H1 (cell line): ENCODE measurements around the gene RASA1. TPM values are rescaled to one million over a fixed set of nuclear protein-coding genes. Genes with fewer than 3 reads are reported as not detected.

Source experiments
- CTCF ChIA-PET: fragments of 300-600 bp; sonication (Branson Sonifier 250); formaldehyde crosslinking; loops from one replicate; lab custom pipeline; 2021; ENCODE audit not compliant: partially characterized antibody; lab: Charles Lee
- POLR2A ChIA-PET: fragments of 300-600 bp; sonication (Branson Sonifier 250); formaldehyde crosslinking; loops from one replicate; lab custom pipeline; 2021; ENCODE audit warnings: inconsistent platforms; ENCODE audit not compliant: partially characterized antibody; lab: Charles Lee
- DNase-seq, 2 experiments: peaks; one replicate each; pipeline versions ENCODE4 v3.0.0 to v3.0.0-alpha.2; 2010 to 2022; ENCODE audit warnings: low spot score in 2 of 2, low read depth in 1 of 2, mixed read lengths in 1 of 2
- FAIRE-seq: peaks from 2 replicates; lab custom pipeline; 2011; peaks lifted over from hg19 to GRCh38; lab: Jason Lieb, UNC
- H2AFZ ChIP-seq: 2 replicates; pipeline ENCODE4 v1.8.1; 2012; ENCODE audit warnings: low read length, inconsistent platforms
- H2AK5ac ChIP-seq: 2 replicates; pipeline ENCODE4 v1.6.1; 2013; ENCODE audit warnings: low read depth, low read length
- H2BK120ac ChIP-seq: replicated peaks from 2 replicates; pipeline ENCODE3; 2013; ENCODE audit warnings: low read depth, low read length, inconsistent platforms
- H2BK12ac ChIP-seq: 2 replicates; pipeline ENCODE4 v1.6.1; 2013; ENCODE audit warnings: low read depth, low read length
- H2BK15ac ChIP-seq: 2 replicates; pipeline ENCODE4 v1.6.1; 2013; ENCODE audit warnings: low read length
- H2BK20ac ChIP-seq: 2 replicates; pipeline ENCODE4 v1.6.1; 2013; ENCODE audit warnings: low read length
- H2BK5ac ChIP-seq: 2 replicates; pipeline ENCODE4 v1.6.1; 2013; ENCODE audit warnings: low read depth, low read length
- H3K14ac ChIP-seq: 2 replicates; pipeline ENCODE4 v1.6.1; 2013; ENCODE audit warnings: inconsistent platforms; ENCODE audit not compliant: insufficient read length
- H3K18ac ChIP-seq: 2 replicates; pipeline ENCODE4 v1.6.1; 2013; ENCODE audit warnings: low read length; ENCODE audit errors: extremely low read depth
- H3K23ac ChIP-seq: 2 replicates; pipeline ENCODE4 v1.6.1; 2013; ENCODE audit warnings: inconsistent platforms; ENCODE audit not compliant: insufficient read length
- H3K23me2 ChIP-seq: 2 replicates; pipeline ENCODE4 v1.6.1; 2013; ENCODE audit warnings: low read depth, low read length
- H3K27ac ChIP-seq: 2 replicates; pipeline ENCODE4 v1.6.1; 2011; ENCODE audit warnings: low read depth, low read length, inconsistent platforms
- H3K27me3 ChIP-seq, 4 experiments: replicated peaks in 1 of 4; 1 replicate in 1 of 4; 2 replicates in 3 of 4; pipeline versions ENCODE4 v1.6.1 to v1.8.1; 2011 to 2013; ENCODE audit warnings: low read length in 3 of 4, mild to moderate bottlenecking in 3 of 4, inconsistent platforms in 2 of 4, mixed read lengths in 2 of 4, moderate library complexity in 1 of 4; ENCODE audit not compliant: control insufficient read depth in 3 of 4, insufficient read depth in 3 of 4; ENCODE audit errors: extremely low read depth in 1 of 4
- H3K36me3 ChIP-seq, 4 experiments: 2 replicates each; pipeline versions ENCODE4 v1.6.1 to v1.8.1; 2011 to 2013; ENCODE audit warnings: mild to moderate bottlenecking in 4 of 4, low read length in 3 of 4, moderate library complexity in 2 of 4, control low read depth in 1 of 4, inconsistent platforms in 1 of 4; ENCODE audit not compliant: insufficient read depth in 4 of 4, control insufficient read depth in 2 of 4
- H3K4ac ChIP-seq: replicated peaks from 2 replicates; pipeline ENCODE3; 2013; ENCODE audit warnings: low read length, low read depth, mixed read lengths, inconsistent platforms; ENCODE audit not compliant: insufficient read length
- H3K4me1 ChIP-seq, 4 experiments: replicated peaks in 1 of 4; 1 replicate in 1 of 4; 2 replicates in 3 of 4; pipeline versions ENCODE4 v1.6.1 to v1.8.1; 2011 to 2013; ENCODE audit warnings: low read length in 3 of 4, inconsistent platforms in 2 of 4, mixed read lengths in 1 of 4; ENCODE audit not compliant: insufficient read depth in 4 of 4, control insufficient read depth in 3 of 4
- H3K4me2 ChIP-seq, 2 experiments: 2 replicates each; pipeline versions ENCODE4 v1.6.1 to v1.8.1; 2011 to 2013; ENCODE audit warnings: low read depth in 2 of 2, low read length in 2 of 2, control low read depth in 1 of 2, inconsistent platforms in 1 of 2, mild to moderate bottlenecking in 1 of 2; ENCODE audit not compliant: insufficient read depth in 1 of 2
- H3K4me3 ChIP-seq, 4 experiments: fragments of 200-600, 300-600 bp in 1 of 4; sonication (generic), shearing (Covaris generic), sonication (Bioruptor Twin) in 1 of 4; 2 replicates each; pipeline versions ENCODE4 v1.5.1 to v1.8.1; 2011 to 2016; ENCODE audit warnings: low read length in 4 of 4, low read depth in 3 of 4, control low read depth in 2 of 4, inconsistent platforms in 2 of 4, mild to moderate bottlenecking in 2 of 4, mixed read lengths in 1 of 4, moderate library complexity in 1 of 4; ENCODE audit not compliant: insufficient read depth in 2 of 4; ENCODE audit errors: extremely low read depth in 1 of 4
- H3K56ac ChIP-seq: replicated peaks from 2 replicates; pipeline ENCODE3; 2013; ENCODE audit warnings: low read depth, mild to moderate bottlenecking, mixed read lengths, low read length, inconsistent platforms; ENCODE audit not compliant: insufficient read length
- H3K79me1 ChIP-seq: 2 replicates; pipeline ENCODE4 v1.6.1; 2013; ENCODE audit warnings: low read depth, low read length, control low read depth
- H3K79me2 ChIP-seq, 2 experiments: 2 replicates each; pipeline versions ENCODE4 v1.6.1 to v1.8.1; 2012 to 2013; ENCODE audit warnings: low read length in 2 of 2, mild to moderate bottlenecking in 2 of 2, inconsistent platforms in 1 of 2; ENCODE audit not compliant: insufficient read depth in 2 of 2, control insufficient read depth in 1 of 2
- H3K9ac ChIP-seq, 4 experiments: replicated peaks in 1 of 4; 1 replicate in 1 of 4; 2 replicates in 3 of 4; pipeline versions ENCODE4 v1.6.1 to v1.8.1; 2011 to 2013; ENCODE audit warnings: low read depth in 3 of 4, low read length in 3 of 4, control low read depth in 2 of 4, mild to moderate bottlenecking in 2 of 4, moderate library complexity in 2 of 4, inconsistent platforms in 1 of 4; ENCODE audit errors: extremely low read depth in 1 of 4
- H3K9me3 ChIP-seq, 2 experiments: 2 replicates each; pipeline versions ENCODE4 v1.6.1 to v1.8.1; 2012 to 2013; ENCODE audit warnings: mild to moderate bottlenecking in 2 of 2, moderate library complexity in 2 of 2, control low read depth in 1 of 2, inconsistent platforms in 1 of 2, low read depth in 1 of 2, low read length in 1 of 2, mixed read lengths in 1 of 2; ENCODE audit not compliant: insufficient read depth in 2 of 2
- H4K20me1 ChIP-seq, 2 experiments: replicated peaks in 1 of 2; 2 replicates each; pipeline versions ENCODE3 to v1.8.1; 2011 to 2013; ENCODE audit warnings: inconsistent platforms in 2 of 2, low read length in 2 of 2, mild to moderate bottlenecking in 1 of 2; ENCODE audit not compliant: insufficient read depth in 2 of 2, control insufficient read depth in 1 of 2
- H4K5ac ChIP-seq: 2 replicates; pipeline ENCODE4 v1.6.1; 2013; ENCODE audit warnings: low read length, low read depth, mixed read lengths, inconsistent platforms; ENCODE audit not compliant: insufficient read length
- H4K8ac ChIP-seq: 2 replicates; pipeline ENCODE4 v1.8.0; 2013; ENCODE audit warnings: mild to moderate bottlenecking, moderate library complexity, low read length, inconsistent platforms; ENCODE audit not compliant: insufficient read depth; ENCODE audit errors: extremely low read depth
- H4K91ac ChIP-seq: replicated peaks from 2 replicates; pipeline ENCODE3; 2013; ENCODE audit warnings: low read length, mixed read lengths, inconsistent platforms; ENCODE audit not compliant: insufficient read length
- CEBPB ChIP-seq: IDR thresholded peaks from 2 replicates; pipeline ENCODE4 v1.6.1; 2012; ENCODE audit warnings: low read depth, low read length
- CREB1 ChIP-seq: IDR thresholded peaks from 2 replicates; pipeline ENCODE4 v1.6.1; 2012; ENCODE audit warnings: inconsistent platforms
- CTBP2 ChIP-seq: IDR thresholded peaks from 2 replicates; pipeline ENCODE4 v1.7.0; 2011; ENCODE audit warnings: borderline replicate concordance, mild to moderate bottlenecking, moderate library complexity, mixed read lengths, low read length; ENCODE audit not compliant: insufficient read depth, insufficient read length
- EGR1 ChIP-seq: IDR thresholded peaks from 2 replicates; pipeline ENCODE4 v1.6.1; 2011; ENCODE audit warnings: low read depth, low read length, borderline replicate concordance
- FOSL1 ChIP-seq: IDR thresholded peaks from 2 replicates; pipeline ENCODE4 v1.6.1; 2011; ENCODE audit warnings: mild to moderate bottlenecking, low read depth, low read length, moderate library complexity; ENCODE audit not compliant: insufficient read depth
- GTF2F1 ChIP-seq: IDR thresholded peaks from 2 replicates; pipeline ENCODE4 v1.6.1; 2012; ENCODE audit warnings: low read depth, low read length, improper control_type of control experiment, borderline replicate concordance
- HDAC6 ChIP-seq: IDR thresholded peaks from one replicate; pipeline ENCODE4 v1.7.1; 2012; ENCODE audit warnings: low read depth, mild to moderate bottlenecking, inconsistent platforms, low read length, moderate library complexity
- JUND ChIP-seq: IDR thresholded peaks from 2 replicates; pipeline ENCODE4 v1.6.1; 2011; ENCODE audit warnings: mild to moderate bottlenecking, improper control_type of control experiment, low read length
- KDM5A ChIP-seq: fragments of 200-600 bp; IDR thresholded peaks from 2 replicates; pipeline ENCODE4 v1.7.1; 2012; ENCODE audit warnings: mild to moderate bottlenecking, low read length, inconsistent platforms, mixed read lengths
- POLR2A ChIP-seq, 2 experiments: IDR thresholded peaks; 1 replicate in 1 of 2; 2 replicates in 1 of 2; pipeline ENCODE4 v1.6.1; 2011; ENCODE audit warnings: low read depth in 2 of 2, low read length in 2 of 2, mild to moderate bottlenecking in 2 of 2; ENCODE audit errors: control extremely low read depth in 1 of 2
- RAD21 ChIP-seq, 2 experiments: IDR thresholded peaks in 1 of 2; conservative IDR thresholded peaks in 1 of 2; 2 replicates each; pipeline ENCODE4 v1.6.1; 2011; ENCODE audit warnings: low read depth in 2 of 2, low read length in 2 of 2, improper control_type of control experiment in 1 of 2, inconsistent platforms in 1 of 2, mild to moderate bottlenecking in 1 of 2, moderate library complexity in 1 of 2
- SAP30 ChIP-seq: fragments of 300-600 bp; sonication (generic); IDR thresholded peaks from 2 replicates; pipeline ENCODE4 v1.7.1; 2012; ENCODE audit warnings: low read length, moderate library complexity, mild to moderate bottlenecking, inconsistent platforms; ENCODE audit not compliant: insufficient read depth, insufficient replicate concordance
- TBP ChIP-seq: IDR thresholded peaks from 2 replicates; pipeline ENCODE4 v1.6.1; 2011; ENCODE audit warnings: low read depth, low read length, improper control_type of control experiment
- WGBS, 2 experiments: shearing (Covaris generic) in 1 of 2; methylation state at CpG; one replicate each; pipeline versions ENCODE4 v1.1.6 to v1.1.7; 2013 to 2015; ENCODE audit warnings: low lambda C conversion rate in 2 of 2, mixed read lengths in 2 of 2, inconsistent platforms in 1 of 2, low coverage in 1 of 2, missing lambda C conversion rate in 1 of 2; ENCODE audit not compliant: insufficient replicate concordance in 2 of 2, insufficient coverage in 1 of 2, insufficient read length in 1 of 2; ENCODE audit errors: extremely low coverage in 1 of 2, missing lambda C conversion rate in 1 of 2; 5-methylcytosine and 5-hydroxymethylcytosine counted together
- polyA plus RNA-seq, 7 experiments: library from polyadenylated mRNA; depleted of rRNA in 3 of 7; stranded (reverse) in 5 of 7; unstranded in 2 of 7; fragments of >200 nt in 5 of 7; fragments of 200-250 nt in 2 of 7; gene quantifications; 1 replicate in 5 of 7; 2 replicates in 1 of 7; 4 replicates in 1 of 7; pipeline versions ENCODE4 v1.2.1 to v1.2.3, GENCODE V29; 2011 to 2013; ENCODE audit warnings: missing spikeins in 2 of 7, mixed read lengths in 2 of 7
- total RNA-seq: library from RNA; stranded (reverse); fragmentation: NEBNext Ultra II Directional; extraction: Animal tissue kit (Norgen Biotek cat#: 25700); gene quantifications from 2 replicates; pipeline ENCODE4 v1.2.1, GENCODE V29; 2021

RASA1 gene
- total and polyA plus RNA-seq, 2 of the 8 experiments (the other 6 are each of a cell fraction or from before 2014, with no cell fraction given), result 15.9 to 33.8 TPM

- Histone ChIP-seq H2BK12ac (no peak overlapping the region), H3K56ac (no peak overlapping the region), H4K8ac (no peak overlapping the region), H4K91ac (no peak overlapping the region), H4K5ac (no peak overlapping the region), H3K14ac (no peak overlapping the region), H3K27ac (no peak overlapping the region), H3K18ac (no peak overlapping the region), H3K27me3 (no peaks in the 10 kb centered on the region), H2AK5ac (no peak overlapping the region), H2AFZ (no peak overlapping the region), H3K79me2 (no peaks in the 10 kb centered on the region), H3K9ac (no peak overlapping the region), H3K9me3 (no peaks in the 10 kb centered on the region), H2BK5ac (no peak overlapping the region), H3K23me2 (no peaks in the 10 kb centered on the region), H2BK120ac (no peak overlapping the region), H3K4me2 (no peak overlapping the region), H3K4ac (no peak overlapping the region), H3K23ac (no peak overlapping the region), H2BK20ac (no peak overlapping the region), H3K79me1 (no peaks in the 10 kb centered on the region), H3K4me1 (no peaks in the 10 kb centered on the region), H2BK15ac (no peak overlapping the region), H3K36me3 (peaks cover 0 to 4% (median 1%) of the 10 kb centered on the region in 4 experiments; a peak in 3 of 8 replicates), H3K4me3 (no peak overlapping the region), H4K20me1 (no peaks in the 10 kb centered on the region)
- DNase-seq, result no peak
- no peak for FAIRE-seq
- WGBS, 2 experiments, result 94% methylated on average over 11 of the region's 11 CpGs; no CpG with 5 or more reads in 1 of the 2 experiments
- CTCF ChIA-PET, result interaction anchor here (1.1 kb wide), 1 partner anchor 40 kb away, joined by 3 read pairs; no protein-coding TSS in a partner anchor
- POLR2A ChIA-PET, result interaction anchor here (0.6 kb wide), 1 partner anchor 17 kb away, joined by 4 read pairs; no protein-coding TSS in a partner anchor
- TF ChIP-seq SAP30 (no peak), TBP (no peak), RAD21 (IDR thresholded peaks at IDR 0.05 in 1 of 2, conservative IDR thresholded peaks at IDR 0.05 in 1 of 2; ENCODE audit: low read depth in 2 of 2, low read length in 2 of 2) (no peak), KDM5A (no peak), EGR1 (no peak), CREB1 (no peak), POLR2A (IDR thresholded peaks at IDR 0.05; ENCODE audit: control extremely low read depth in 1 of 2, low read depth in 2 of 2, low read length in 2 of 2) (no peak), HDAC6 (no peak), FOSL1 (no peak), GTF2F1 (no peak), JUND (no peak), CTBP2 (no peak), CEBPB (no peak)
Measured at GRCh38 chr5:87360132-87360531, 92.4 kb downstream of the RASA1 start.
